Smooth muscle cell (in vitro differentiated cells): ENCODE data around the gene BRD2. TPM values are rescaled to one million over a fixed set of nuclear protein-coding genes. Genes with fewer than 3 reads are reported as not detected.

Source experiments
- DNase-seq: peaks from one replicate; lab custom pipeline; 2025; ENCODE audit not compliant: unreplicated experiment; lab: John Stamatoyannopoulos, UW
- H2AFZ ChIP-seq: fragments of 200-600 bp; sonication (generic); 2 replicates; pipeline ENCODE4 v1.6.0; 2016; ENCODE audit warnings: antibody characterized with exemption, low read depth, mild to moderate bottlenecking
- H3F3A ChIP-seq: fragments of 200-600 bp; sonication (generic); 2 replicates; pipeline ENCODE4 v1.6.0; 2017; ENCODE audit warnings: antibody characterized with exemption, low read depth
- H3K27ac ChIP-seq: fragments of 200-600 bp; sonication (generic); 2 replicates; pipeline ENCODE4 v1.5.1; 2016; ENCODE audit warnings: low read depth, mild to moderate bottlenecking
- H3K27me3 ChIP-seq: fragments of 200-600 bp; sonication (generic); 2 replicates; pipeline ENCODE4 v1.6.1; 2016; ENCODE audit warnings: low read depth, mild to moderate bottlenecking
- H3K36me3 ChIP-seq: fragments of 200-600 bp; sonication (generic); 2 replicates; pipeline ENCODE4 v1.5.1; 2016; ENCODE audit warnings: low read depth
- H3K4me1 ChIP-seq: fragments of 200-600 bp; sonication (generic); 2 replicates; pipeline ENCODE4 v1.5.1; 2016; ENCODE audit warnings: low read depth
- H3K4me2 ChIP-seq: fragments of 200-600 bp; sonication (generic); 2 replicates; pipeline ENCODE4 v1.6.0; 2016; ENCODE audit warnings: mild to moderate bottlenecking
- H3K4me3 ChIP-seq: fragments of 200-600 bp; sonication (generic); 2 replicates; pipeline ENCODE4 v1.5.1; 2016; ENCODE audit warnings: mild to moderate bottlenecking
- H3K79me2 ChIP-seq: fragments of 200-600 bp; sonication (generic); 2 replicates; pipeline ENCODE4 v1.6.0; 2016; ENCODE audit warnings: low read depth, mild to moderate bottlenecking
- H3K9ac ChIP-seq: fragments of 200-600 bp; sonication (generic); 2 replicates; pipeline ENCODE4 v1.6.0; 2016; ENCODE audit warnings: low read depth
- H3K9me3 ChIP-seq: fragments of 200-600 bp; sonication (generic); replicated peaks from 2 replicates; pipeline ENCODE4 v1.5.1; 2016; ENCODE audit warnings: low read depth
- H4K20me1 ChIP-seq: fragments of 200-600 bp; sonication (generic); 2 replicates; pipeline ENCODE4 v1.6.0; 2016; ENCODE audit warnings: low read depth
- WGBS: methylation state at CpG from one replicate; pipeline ENCODE4 v1.1.7; 2016; ENCODE audit warnings: low lambda C conversion rate; 5-methylcytosine and 5-hydroxymethylcytosine counted together
- polyA plus RNA-seq: library from polyadenylated mRNA; unstranded; fragments of >200 nt; fragmentation: Nextera tagmentation; extraction: Ambion mirVana; gene quantifications from 2 replicates; pipeline ENCODE4 v1.2.1, GENCODE V29; 2016
- total RNA-seq: library from RNA; depleted of rRNA; stranded (reverse); fragments of >200 nt; gene quantifications from 2 replicates; pipeline ENCODE4 v1.2.3, GENCODE V29; 2014
- TF ChIP-seq, protein P1 (sequence below): fragments of 200-600 bp; sonication (generic); IDR thresholded peaks from 2 replicates; pipeline ENCODE4 v1.5.1; 2017; ENCODE audit warnings: borderline replicate concordance, mild to moderate bottlenecking, antibody characterized with exemption; ENCODE audit not compliant: insufficient read depth, poor library complexity, severe bottlenecking

Gene BRD2
- total and polyA plus RNA-seq, 2 experiments from 2014 or later = 162 to 205 TPM

DNA sequence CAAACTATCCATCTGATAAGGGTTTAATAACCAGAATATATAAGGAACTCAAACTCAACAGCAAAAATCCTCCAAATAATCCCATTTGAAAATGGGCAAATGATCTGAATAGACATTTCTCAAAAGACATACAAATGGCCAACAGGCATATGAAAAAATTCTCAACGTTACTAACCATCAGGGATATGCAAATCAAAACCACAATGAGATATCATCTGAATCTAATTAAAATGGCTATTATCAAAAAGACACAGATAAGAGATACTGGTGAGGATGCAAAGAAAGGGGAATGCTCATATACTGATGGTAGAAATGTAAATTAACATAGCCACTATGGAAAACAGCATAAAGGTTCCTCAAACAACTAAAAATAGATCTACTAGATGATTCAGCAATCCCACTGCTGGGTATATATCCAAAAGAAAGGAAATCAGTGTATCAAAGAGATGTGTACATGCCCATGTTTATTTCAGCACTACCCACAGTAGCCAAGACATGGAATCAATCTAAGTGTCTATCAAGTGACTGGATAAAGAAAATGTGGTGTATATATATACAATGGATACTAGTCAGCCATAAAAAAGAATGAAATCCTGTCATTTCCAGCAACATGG, 6.1 kb upstream of the BRD2 start:
- Histone ChIP-seq H4K20me1 (peaks cover 18% of the 10 kb centered on the region), H3K4me2 (no peak overlapping the region), H3K27me3 (no peaks in the 10 kb centered on the region), H3F3A (peaks cover 5% of the 10 kb centered on the region), H3K36me3 (no peaks in the 10 kb centered on the region), H3K27ac (no peak overlapping the region), H3K4me1 (peaks cover 9% of the 10 kb centered on the region), H3K9ac (no peak overlapping the region), H2AFZ (no peak overlapping the region), H3K79me2 (peaks cover 54% of the 10 kb centered on the region), H3K9me3 (no peaks in the 10 kb centered on the region), H3K4me3 (no peak overlapping the region)
- TF ChIP-seq, protein P1, sequence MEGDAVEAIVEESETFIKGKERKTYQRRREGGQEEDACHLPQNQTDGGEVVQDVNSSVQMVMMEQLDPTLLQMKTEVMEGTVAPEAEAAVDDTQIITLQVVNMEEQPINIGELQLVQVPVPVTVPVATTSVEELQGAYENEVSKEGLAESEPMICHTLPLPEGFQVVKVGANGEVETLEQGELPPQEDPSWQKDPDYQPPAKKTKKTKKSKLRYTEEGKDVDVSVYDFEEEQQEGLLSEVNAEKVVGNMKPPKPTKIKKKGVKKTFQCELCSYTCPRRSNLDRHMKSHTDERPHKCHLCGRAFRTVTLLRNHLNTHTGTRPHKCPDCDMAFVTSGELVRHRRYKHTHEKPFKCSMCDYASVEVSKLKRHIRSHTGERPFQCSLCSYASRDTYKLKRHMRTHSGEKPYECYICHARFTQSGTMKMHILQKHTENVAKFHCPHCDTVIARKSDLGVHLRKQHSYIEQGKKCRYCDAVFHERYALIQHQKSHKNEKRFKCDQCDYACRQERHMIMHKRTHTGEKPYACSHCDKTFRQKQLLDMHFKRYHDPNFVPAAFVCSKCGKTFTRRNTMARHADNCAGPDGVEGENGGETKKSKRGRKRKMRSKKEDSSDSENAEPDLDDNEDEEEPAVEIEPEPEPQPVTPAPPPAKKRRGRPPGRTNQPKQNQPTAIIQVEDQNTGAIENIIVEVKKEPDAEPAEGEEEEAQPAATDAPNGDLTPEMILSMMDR = no peak
- DNase-seq = no peak
- WGBS = 83% methylated on average over 1 of the region's 1 CpG

GRCh38 chr6:32963866-32964265, 4.5 kb upstream of the BRD2 start:
- peaks cover 62% of the 10 kb centered on the region for H3K79me2 ChIP-seq
- no peaks in the 10 kb centered on the region for H3K9me3 ChIP-seq
- H2AFZ ChIP-seq = no peak overlapping the region
- H4K20me1 ChIP-seq = peaks cover 21% of the 10 kb centered on the region
- H3K4me2 ChIP-seq = no peak overlapping the region
- peaks cover 11% of the 10 kb centered on the region for H3K4me1 ChIP-seq
- no peak overlapping the region for H3K4me3 ChIP-seq
- TF ChIP-seq, protein P1 = no peak
- WGBS = 94% methylated on average over 1 of the region's 1 CpG
- H3K36me3 ChIP-seq = no peaks in the 10 kb centered on the region
- no peaks in the 10 kb centered on the region for H3K27me3 ChIP-seq
- peaks cover 11% of the 10 kb centered on the region for H3F3A ChIP-seq
- no peak overlapping the region for H3K27ac ChIP-seq
- DNase-seq = no peak
- H3K9ac ChIP-seq = no peak overlapping the region

DNA sequence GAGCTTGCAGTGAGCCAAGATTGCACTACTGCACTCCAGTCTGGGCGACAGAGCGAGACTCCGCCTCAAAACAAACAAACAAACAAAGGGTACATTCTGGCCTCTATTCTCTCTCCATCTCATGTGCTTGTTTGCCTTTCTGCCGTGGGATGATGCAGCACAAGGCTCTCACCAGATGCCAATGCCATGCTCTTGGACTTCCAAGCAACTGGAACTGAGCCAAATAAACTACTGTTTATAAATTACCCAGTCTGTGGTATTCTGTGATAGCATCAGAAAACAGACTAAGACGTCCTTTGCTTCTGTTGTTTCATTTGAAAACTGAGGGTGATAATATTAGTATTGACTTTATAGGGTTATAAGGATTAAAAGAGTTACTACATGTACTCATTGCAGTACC, 3.6 kb upstream of the BRD2 start:
- Histone ChIP-seq H3K9me3 (no peaks in the 10 kb centered on the region), H4K20me1 (peaks cover 21% of the 10 kb centered on the region), H3K27me3 (no peaks in the 10 kb centered on the region), H3K27ac (no peak overlapping the region), H3K9ac (no peak overlapping the region), H3K4me1 (peaks cover 11% of the 10 kb centered on the region), H3F3A (peaks cover 19% of the 10 kb centered on the region), H3K4me3 (no peak overlapping the region), H3K36me3 (no peaks in the 10 kb centered on the region), H3K4me2 (no peak overlapping the region), H3K79me2 (peaks cover 62% of the 10 kb centered on the region), H2AFZ (no peak overlapping the region)
- no peak for DNase-seq
- 90% methylated on average over 5 of the region's 5 CpGs for WGBS
- TF ChIP-seq, protein P1 = no peak
